Astrocyte (in vitro differentiated cells and primary cell): ENCODE results near the gene DCLRE1C.

Source experiments
- CTCF ChIP-seq: IDR thresholded peaks from 2 replicates; pipeline ENCODE4 v1.5.1; 2011; ENCODE audit warnings: low read depth, mild to moderate bottlenecking, inconsistent platforms, low read length, moderate library complexity; ENCODE audit not compliant: insufficient read depth
- EZH2 ChIP-seq: IDR thresholded peaks from 2 replicates; pipeline ENCODE4 v1.6.1; 2012; ENCODE audit warnings: mild to moderate bottlenecking, low read length, inconsistent platforms; ENCODE audit not compliant: insufficient read depth

- TF ChIP-seq CTCF (no peak), EZH2 (no peak)
These were observed 37.3 kb downstream of the DCLRE1C start for GRCh38 chr10:14916600-14916999.
